Panc1 (cell line): ENCODE data around the gene CDC42. TPM values are rescaled to one million over a fixed set of nuclear protein-coding genes. Genes with fewer than 3 reads are reported as not detected.

ENCODE experiments used
- ATAC-seq: fragments of 200-7000 bp; cut with Tn5 transposase; 2 replicates; pipeline ENCODE4 v1.9.1; 2020; ENCODE audit warnings: mild to moderate bottlenecking, moderate library complexity
- BruUV-seq: library from RNA; stranded (reverse); fragments of 400-500 nt; replicated peaks from 2 replicates; lab custom pipeline; 2021; lab: Mats Ljungman, UMichigan
- CTCF ChIA-PET: fragments of 300-600 bp; sonication (Branson Sonifier 250); formaldehyde crosslinking; loops from one replicate; lab custom pipeline; 2022; ENCODE audit warnings: antibody characterized with exemption; lab: Charles Lee
- POLR2A ChIA-PET: fragments of 300-600 bp; sonication (Branson Sonifier 250); formaldehyde crosslinking; loops from one replicate; lab custom pipeline; 2022; ENCODE audit warnings: antibody characterized with exemption; lab: Charles Lee
- DNase-seq: peaks from one replicate; pipeline ENCODE4 v3.0.0-alpha.2; 2010; ENCODE audit warnings: low read depth, low spot score
- H3K27ac ChIP-seq: 2 replicates; pipeline ENCODE4 v1.5.1; 2011; ENCODE audit warnings: mild to moderate bottlenecking, low read length, inconsistent platforms
- H3K27me3 ChIP-seq: fragments of 200-500 bp; sonication (Bioruptor generic); 2 replicates; pipeline ENCODE4 v1.6.0; 2014; ENCODE audit warnings: low read length, inconsistent platforms; ENCODE audit not compliant: control insufficient read depth, insufficient read depth
- H3K36me3 ChIP-seq: fragments of 200-500 bp; sonication (Bioruptor generic); 2 replicates; pipeline ENCODE4 v1.5.1; 2014; ENCODE audit warnings: inconsistent platforms, mild to moderate bottlenecking, low read length, moderate library complexity; ENCODE audit not compliant: control insufficient read depth, insufficient read depth
- H3K4me1 ChIP-seq: 2 replicates; pipeline ENCODE4 v1.5.1; 2011; ENCODE audit warnings: inconsistent platforms, mild to moderate bottlenecking, low read length, moderate library complexity; ENCODE audit not compliant: control insufficient read depth, insufficient read depth
- H3K4me3 ChIP-seq, 2 experiments: 2 replicates each; pipeline ENCODE4 v1.5.1; 2011 to 2012; ENCODE audit warnings: low read depth in 2 of 2, low read length in 2 of 2, mild to moderate bottlenecking in 2 of 2, inconsistent platforms in 1 of 2, moderate library complexity in 1 of 2
- H3K9me3 ChIP-seq: fragments of 200-500 bp; sonication (Bioruptor generic); 2 replicates; pipeline ENCODE4 v1.5.1; 2014; ENCODE audit warnings: low read depth, mild to moderate bottlenecking, inconsistent platforms, low read length, moderate library complexity; ENCODE audit not compliant: control insufficient read depth, insufficient read depth
- POLR2AphosphoS5 ChIP-seq: IDR thresholded peaks from 2 replicates; pipeline ENCODE4 v1.6.1; 2012; ENCODE audit warnings: mild to moderate bottlenecking, low read depth, low read length, moderate library complexity
- SIN3A ChIP-seq: IDR thresholded peaks from 2 replicates; pipeline ENCODE4 v1.6.1; 2012; ENCODE audit warnings: low read depth, mild to moderate bottlenecking, low read length, moderate library complexity, borderline replicate concordance; ENCODE audit not compliant: insufficient read depth
- TCF7L2 ChIP-seq: IDR thresholded peaks from 2 replicates; pipeline ENCODE4 v1.6.1; 2011; ENCODE audit warnings: mild to moderate bottlenecking, low read depth, low read length, inconsistent platforms
- in situ Hi-C: cut with HindIII; loops from 2 replicates; pipeline ENCODE4 v1.10.0; 2016; ENCODE audit warnings: low sequenced_read_pairs, low pct_unique_long_range_greater_than_20kb
- intact Hi-C: fragments of 100-400 bp; cut with micrococcal nuclease; formaldehyde crosslinking; loops from one replicate; pipeline ENCODE4 v1.10.0; 2022; ENCODE audit not compliant: unreplicated experiment
- total RNA-seq: library from RNA; stranded (reverse); gene quantifications from one replicate; pipeline ENCODE4 v1.2.1, GENCODE V29; 2021; ENCODE audit not compliant: unreplicated experiment
- TF ChIP-seq, protein P1 (sequence below), 2 experiments: IDR thresholded peaks; 2 replicates each; pipeline ENCODE4 v1.6.1; 2011 to 2012; ENCODE audit warnings: low read depth in 2 of 2, control low read depth in 1 of 2, low read length in 1 of 2, mild to moderate bottlenecking in 1 of 2, moderate library complexity in 1 of 2; ENCODE audit not compliant: insufficient read depth in 1 of 2
- TF ChIP-seq, protein P2 (sequence below): fragments of 450-650 bp; IDR thresholded peaks from 2 replicates; pipeline ENCODE4 v1.5.1; 2017; ENCODE audit warnings: mild to moderate bottlenecking

The CDC42 gene
- total RNA-seq, 1 experiment from 2014 or later = 240 TPM

DNA sequence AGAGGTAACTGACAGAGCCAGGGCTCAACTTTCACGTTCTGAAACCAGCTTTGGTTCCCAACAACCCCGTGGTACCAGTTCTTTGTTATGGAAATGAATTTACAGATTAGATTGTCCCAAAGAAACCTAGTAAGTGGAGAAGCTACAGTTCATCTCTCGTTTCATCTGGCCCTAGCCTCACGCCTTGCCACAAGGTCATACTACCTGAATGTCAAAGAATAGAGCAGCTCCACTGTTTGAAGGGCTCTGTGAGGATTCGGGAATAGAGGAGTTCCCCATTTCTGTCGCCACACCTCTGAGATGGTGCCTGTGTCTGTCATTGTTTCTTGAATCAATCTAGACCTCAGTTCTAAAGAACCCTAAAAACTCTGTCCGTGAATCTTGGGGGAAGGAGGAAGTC lies 15.0 kb upstream of the CDC42 start:
- Histone ChIP-seq H3K4me3 (no peak overlapping the region), H3K27ac (no peak overlapping the region), H3K27me3 (no peaks in the 10 kb centered on the region), H3K36me3 (no peaks in the 10 kb centered on the region), H3K4me1 (no peaks in the 10 kb centered on the region), H3K9me3 (no peaks in the 10 kb centered on the region)
- ChIA-PET CTCF (no interaction called here), POLR2A (no interaction called here)
- in situ Hi-C loops = no loop called here
- no TSS peak for BruUV-seq
- intact Hi-C loops = no loop called here
- DNase-seq = no peak
- no peak for ATAC-seq
- TF ChIP-seq, protein P1, sequence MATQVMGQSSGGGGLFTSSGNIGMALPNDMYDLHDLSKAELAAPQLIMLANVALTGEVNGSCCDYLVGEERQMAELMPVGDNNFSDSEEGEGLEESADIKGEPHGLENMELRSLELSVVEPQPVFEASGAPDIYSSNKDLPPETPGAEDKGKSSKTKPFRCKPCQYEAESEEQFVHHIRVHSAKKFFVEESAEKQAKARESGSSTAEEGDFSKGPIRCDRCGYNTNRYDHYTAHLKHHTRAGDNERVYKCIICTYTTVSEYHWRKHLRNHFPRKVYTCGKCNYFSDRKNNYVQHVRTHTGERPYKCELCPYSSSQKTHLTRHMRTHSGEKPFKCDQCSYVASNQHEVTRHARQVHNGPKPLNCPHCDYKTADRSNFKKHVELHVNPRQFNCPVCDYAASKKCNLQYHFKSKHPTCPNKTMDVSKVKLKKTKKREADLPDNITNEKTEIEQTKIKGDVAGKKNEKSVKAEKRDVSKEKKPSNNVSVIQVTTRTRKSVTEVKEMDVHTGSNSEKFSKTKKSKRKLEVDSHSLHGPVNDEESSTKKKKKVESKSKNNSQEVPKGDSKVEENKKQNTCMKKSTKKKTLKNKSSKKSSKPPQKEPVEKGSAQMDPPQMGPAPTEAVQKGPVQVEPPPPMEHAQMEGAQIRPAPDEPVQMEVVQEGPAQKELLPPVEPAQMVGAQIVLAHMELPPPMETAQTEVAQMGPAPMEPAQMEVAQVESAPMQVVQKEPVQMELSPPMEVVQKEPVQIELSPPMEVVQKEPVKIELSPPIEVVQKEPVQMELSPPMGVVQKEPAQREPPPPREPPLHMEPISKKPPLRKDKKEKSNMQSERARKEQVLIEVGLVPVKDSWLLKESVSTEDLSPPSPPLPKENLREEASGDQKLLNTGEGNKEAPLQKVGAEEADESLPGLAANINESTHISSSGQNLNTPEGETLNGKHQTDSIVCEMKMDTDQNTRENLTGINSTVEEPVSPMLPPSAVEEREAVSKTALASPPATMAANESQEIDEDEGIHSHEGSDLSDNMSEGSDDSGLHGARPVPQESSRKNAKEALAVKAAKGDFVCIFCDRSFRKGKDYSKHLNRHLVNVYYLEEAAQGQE (IDR thresholded peaks at IDR 0.05; ENCODE audit: insufficient read depth in 1 of 2, low read depth in 2 of 2, low read length in 1 of 2) = no peak
- no peak for TF ChIP-seq POLR2AphosphoS5
- TF ChIP-seq TCF7L2 = no peak
- no peak for TF ChIP-seq SIN3A
- TF ChIP-seq, protein P2, sequence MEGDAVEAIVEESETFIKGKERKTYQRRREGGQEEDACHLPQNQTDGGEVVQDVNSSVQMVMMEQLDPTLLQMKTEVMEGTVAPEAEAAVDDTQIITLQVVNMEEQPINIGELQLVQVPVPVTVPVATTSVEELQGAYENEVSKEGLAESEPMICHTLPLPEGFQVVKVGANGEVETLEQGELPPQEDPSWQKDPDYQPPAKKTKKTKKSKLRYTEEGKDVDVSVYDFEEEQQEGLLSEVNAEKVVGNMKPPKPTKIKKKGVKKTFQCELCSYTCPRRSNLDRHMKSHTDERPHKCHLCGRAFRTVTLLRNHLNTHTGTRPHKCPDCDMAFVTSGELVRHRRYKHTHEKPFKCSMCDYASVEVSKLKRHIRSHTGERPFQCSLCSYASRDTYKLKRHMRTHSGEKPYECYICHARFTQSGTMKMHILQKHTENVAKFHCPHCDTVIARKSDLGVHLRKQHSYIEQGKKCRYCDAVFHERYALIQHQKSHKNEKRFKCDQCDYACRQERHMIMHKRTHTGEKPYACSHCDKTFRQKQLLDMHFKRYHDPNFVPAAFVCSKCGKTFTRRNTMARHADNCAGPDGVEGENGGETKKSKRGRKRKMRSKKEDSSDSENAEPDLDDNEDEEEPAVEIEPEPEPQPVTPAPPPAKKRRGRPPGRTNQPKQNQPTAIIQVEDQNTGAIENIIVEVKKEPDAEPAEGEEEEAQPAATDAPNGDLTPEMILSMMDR = no peak

DNA sequence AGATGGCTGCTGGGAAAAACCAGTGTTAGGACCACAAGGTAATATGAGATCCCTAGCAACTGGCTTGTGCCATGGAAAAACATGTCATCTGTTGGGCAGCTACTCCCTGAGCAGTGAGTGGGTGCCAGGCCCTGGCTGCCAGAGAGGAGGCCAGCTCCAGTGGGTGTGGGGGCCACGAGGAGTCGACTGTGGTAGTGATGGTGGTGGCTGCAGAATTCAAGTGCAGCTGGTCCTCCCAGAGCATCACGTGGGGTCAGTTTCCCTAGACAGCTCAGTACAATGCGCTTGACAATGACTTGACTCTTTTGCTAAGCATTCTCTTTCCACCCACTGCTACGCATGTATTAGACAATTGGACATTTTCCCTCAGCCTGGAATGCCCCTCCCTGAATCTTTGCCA lies 14.5 kb upstream of the CDC42 start:
- H3K4me1 ChIP-seq = no peaks in the 10 kb centered on the region
- no TSS peak for BruUV-seq
- no peaks in the 10 kb centered on the region for H3K9me3 ChIP-seq
- no peaks in the 10 kb centered on the region for H3K36me3 ChIP-seq
- no peak overlapping the region for H3K27ac ChIP-seq
- no peak for TF ChIP-seq TCF7L2
- TF ChIP-seq, protein P2 = no peak
- TF ChIP-seq POLR2AphosphoS5 = no peak
- TF ChIP-seq, protein P1 (IDR thresholded peaks at IDR 0.05; ENCODE audit: insufficient read depth in 1 of 2, low read depth in 2 of 2, low read length in 1 of 2) = no peak
- TF ChIP-seq SIN3A = no peak
- H3K27me3 ChIP-seq = no peaks in the 10 kb centered on the region
- no peak for DNase-seq
- intact Hi-C loops (no loop called here), in situ Hi-C loops (no loop called here)
- H3K4me3 ChIP-seq = no peak overlapping the region
- no peak; the same call in 1 of the 2 replicates for ATAC-seq
- POLR2A ChIA-PET = no interaction called here
- CTCF ChIA-PET = no interaction called here
